Kidney epithelial cell (primary cell): ENCODE results near the gene GFOD1. TPM values are rescaled to one million over a fixed set of nuclear protein-coding genes. Genes with fewer than 3 reads are reported as not detected.
"Not testable (repeated sequence)": the region's sequence is repeated elsewhere in the genome, so short reads cannot be mapped to it uniquely, and the experiment has no call there.

Experiments used
- DNase-seq: peaks from one replicate; pipeline ENCODE4 v3.0.0-alpha.2; 2010; ENCODE audit warnings: low read depth
- H3K27me3 ChIP-seq: 2 replicates; pipeline ENCODE4 v1.6.0; 2011; ENCODE audit warnings: low read length; ENCODE audit not compliant: control insufficient read depth, insufficient read depth
- H3K36me3 ChIP-seq: 2 replicates; pipeline ENCODE4 v1.5.1; 2011; ENCODE audit warnings: low read length; ENCODE audit not compliant: control insufficient read depth, insufficient read depth
- H3K4me3 ChIP-seq: 2 replicates; pipeline ENCODE4 v1.5.1; 2011; ENCODE audit warnings: low read depth, mild to moderate bottlenecking, control low read depth, low read length
- total RNA-seq: library from RNA; depleted of rRNA; stranded (reverse); fragments of >200 nt; gene quantifications from 2 replicates; pipeline ENCODE4 v1.2.3, GENCODE V29; 2015
- TF ChIP-seq, protein P1 (sequence below): IDR thresholded peaks from 2 replicates; pipeline ENCODE4 v1.5.1; 2011; ENCODE audit warnings: mild to moderate bottlenecking, moderate library complexity, low read length, control low read depth, inconsistent platforms; ENCODE audit not compliant: insufficient read depth, poor library complexity, severe bottlenecking

Gene GFOD1
- total RNA-seq, 1 donor from 2014 or later = 0.75 TPM

DNA sequence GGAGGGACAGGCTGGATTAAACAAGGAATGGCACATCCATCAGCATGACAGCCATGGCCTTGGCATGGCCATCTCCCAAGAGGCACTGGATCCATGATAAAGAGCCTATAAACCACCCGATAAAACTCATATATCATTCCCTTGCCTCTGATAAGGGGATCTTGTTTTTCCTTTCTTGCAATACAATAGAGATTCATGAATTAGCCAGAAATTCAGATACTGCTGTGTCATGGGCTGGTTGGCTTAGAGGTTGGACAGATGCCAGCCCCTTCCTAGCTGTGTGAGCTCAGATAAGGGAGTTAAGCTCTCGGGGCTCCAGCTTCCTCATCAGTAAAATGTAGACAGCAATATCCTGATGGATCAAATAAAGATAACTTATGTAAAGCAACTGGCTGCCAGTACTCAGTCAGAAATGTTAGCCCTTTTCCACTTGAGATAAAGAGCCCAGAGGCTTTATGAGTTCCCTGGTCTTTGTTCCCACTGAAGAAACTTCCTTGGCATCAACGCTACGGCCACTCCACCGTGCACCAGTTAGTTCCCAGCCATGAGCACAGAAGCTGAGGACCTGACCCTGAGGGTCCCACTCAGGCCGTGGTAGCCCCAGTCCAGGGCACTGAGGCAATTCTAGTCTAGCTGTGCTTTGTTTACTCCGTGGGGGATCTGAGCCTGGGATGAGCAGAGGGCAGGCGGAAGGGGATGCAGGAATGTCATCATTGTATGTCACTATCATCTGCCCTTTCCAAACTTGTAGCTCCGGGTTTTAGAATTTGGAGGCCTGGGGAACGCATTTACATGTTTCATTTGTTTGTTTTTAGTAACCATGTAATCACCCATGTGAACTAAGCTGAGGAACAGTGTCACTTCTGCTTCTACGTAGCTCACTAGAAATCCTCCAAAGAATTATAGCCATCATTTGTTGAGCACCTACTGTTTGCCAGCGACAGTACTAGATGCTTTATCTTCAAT is 91.8 kb downstream of the GFOD1 start:
- Histone ChIP-seq H3K4me3 (no peak overlapping the region), H3K27me3 (no peaks in the 10 kb centered on the region), H3K36me3 (no peaks in the 10 kb centered on the region)
- peak; percentile 25 for DNase-seq
- TF ChIP-seq, protein P1, sequence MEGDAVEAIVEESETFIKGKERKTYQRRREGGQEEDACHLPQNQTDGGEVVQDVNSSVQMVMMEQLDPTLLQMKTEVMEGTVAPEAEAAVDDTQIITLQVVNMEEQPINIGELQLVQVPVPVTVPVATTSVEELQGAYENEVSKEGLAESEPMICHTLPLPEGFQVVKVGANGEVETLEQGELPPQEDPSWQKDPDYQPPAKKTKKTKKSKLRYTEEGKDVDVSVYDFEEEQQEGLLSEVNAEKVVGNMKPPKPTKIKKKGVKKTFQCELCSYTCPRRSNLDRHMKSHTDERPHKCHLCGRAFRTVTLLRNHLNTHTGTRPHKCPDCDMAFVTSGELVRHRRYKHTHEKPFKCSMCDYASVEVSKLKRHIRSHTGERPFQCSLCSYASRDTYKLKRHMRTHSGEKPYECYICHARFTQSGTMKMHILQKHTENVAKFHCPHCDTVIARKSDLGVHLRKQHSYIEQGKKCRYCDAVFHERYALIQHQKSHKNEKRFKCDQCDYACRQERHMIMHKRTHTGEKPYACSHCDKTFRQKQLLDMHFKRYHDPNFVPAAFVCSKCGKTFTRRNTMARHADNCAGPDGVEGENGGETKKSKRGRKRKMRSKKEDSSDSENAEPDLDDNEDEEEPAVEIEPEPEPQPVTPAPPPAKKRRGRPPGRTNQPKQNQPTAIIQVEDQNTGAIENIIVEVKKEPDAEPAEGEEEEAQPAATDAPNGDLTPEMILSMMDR = no peak

DNA sequence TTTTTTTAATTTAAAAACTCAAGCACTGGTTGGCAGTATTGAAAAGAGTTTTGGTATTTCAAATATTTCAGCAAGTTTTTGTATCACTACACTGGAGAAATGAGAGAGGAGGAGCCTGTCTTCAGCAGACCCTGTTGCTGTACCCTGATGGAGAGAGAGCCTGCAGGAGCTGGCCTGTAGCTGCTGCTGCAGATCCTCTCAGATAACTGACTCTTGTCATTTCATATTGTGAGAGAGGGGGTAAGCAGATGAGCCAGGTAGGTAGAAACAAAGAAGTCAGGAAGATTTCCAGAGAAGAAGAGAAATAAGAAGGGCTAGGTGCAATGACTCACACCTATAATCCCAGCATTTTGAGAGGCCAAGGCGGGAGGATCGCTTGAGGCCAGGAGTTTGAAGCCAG is 94.9 kb downstream of the GFOD1 start:
- no peak for DNase-seq
- H3K4me3 ChIP-seq = no peak overlapping the region
- TF ChIP-seq, protein P1 = no peak
- no peaks in the 10 kb centered on the region for H3K27me3 ChIP-seq
- H3K36me3 ChIP-seq = no peaks in the 10 kb centered on the region

- no peaks in the 10 kb centered on the region for H3K27me3 ChIP-seq
- H3K36me3 ChIP-seq = no peaks in the 10 kb centered on the region
- no peak for DNase-seq
- TF ChIP-seq, protein P1 = no peak
- no peak overlapping the region for H3K4me3 ChIP-seq
Measured at GRCh38 chr6:13391537-13391936, 95.9 kb downstream of the GFOD1 start.

GRCh38 chr6:13390658-13391057 is 96.7 kb downstream of the GFOD1 start:
- DNase-seq = no peak
- no peak overlapping the region for H3K4me3 ChIP-seq
- TF ChIP-seq, protein P1 = no peak
- H3K36me3 ChIP-seq = no peaks in the 10 kb centered on the region
- no peaks in the 10 kb centered on the region for H3K27me3 ChIP-seq

- H3K36me3 ChIP-seq, DNase-seq, H3K27me3 ChIP-seq, H3K4me3 ChIP-seq: not testable (repeated sequence)
Measured at GRCh38 chr6:13389237-13389636, 98.2 kb downstream of the GFOD1 start.

DNA sequence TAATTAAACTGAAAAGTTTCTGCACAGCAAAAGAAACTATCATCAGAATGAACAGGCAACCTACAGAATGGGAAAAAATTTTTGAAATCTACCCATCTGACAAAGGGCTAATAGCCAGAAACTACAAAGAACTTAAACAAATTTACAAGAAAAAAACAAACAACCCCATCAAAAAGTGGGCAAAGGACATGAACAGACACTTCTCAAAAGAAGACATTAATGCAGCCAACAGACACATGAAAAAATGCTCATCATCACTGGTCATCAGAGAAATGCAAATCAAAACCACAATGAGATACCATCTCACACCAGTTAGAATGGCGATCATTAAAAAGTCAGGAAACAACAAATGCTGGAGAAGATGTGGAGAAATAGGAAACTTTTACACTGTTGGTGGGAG is 98.6 kb downstream of the GFOD1 start:
- not testable (repeated sequence) for H3K27me3 ChIP-seq, H3K4me3 ChIP-seq, H3K36me3 ChIP-seq, DNase-seq

- no peak overlapping the region for H3K4me3 ChIP-seq
- no peaks in the 10 kb centered on the region for H3K36me3 ChIP-seq
- no peaks in the 10 kb centered on the region for H3K27me3 ChIP-seq
- TF ChIP-seq, protein P1 = no peak
- DNase-seq = no peak
Measured at GRCh38 chr6:13384966-13385365, 102.4 kb downstream of the GFOD1 start.
